A204.1 (cell line): ENCODE measurements around the gene LSM10.

ENCODE experiments used
- FAIRE-seq: peaks from 2 replicates; lab custom pipeline; 2012; peaks lifted over from hg19 to GRCh38; lab: Jason Lieb, UNC

The LSM10 gene

DNA sequence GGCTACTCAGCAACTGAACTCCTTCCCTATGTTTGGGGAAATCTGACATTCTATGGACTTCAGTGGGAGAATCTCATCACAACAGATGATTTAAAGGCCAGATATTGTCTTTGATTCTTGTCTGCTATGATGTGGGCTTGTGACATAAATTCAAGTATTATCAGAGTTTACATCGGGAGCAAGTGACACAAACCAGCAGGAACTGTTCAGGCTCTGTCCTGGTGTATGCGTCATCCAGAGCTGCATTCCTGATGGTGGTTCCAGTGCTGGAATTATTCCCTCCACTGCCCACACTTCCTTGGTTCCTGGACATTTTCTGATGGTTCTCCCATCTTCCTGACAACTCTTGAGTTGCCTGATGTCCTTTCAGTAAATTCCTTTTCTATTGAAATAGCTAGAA, 10.8 kb upstream of the LSM10 start:
- FAIRE-seq = no peak

DNA sequence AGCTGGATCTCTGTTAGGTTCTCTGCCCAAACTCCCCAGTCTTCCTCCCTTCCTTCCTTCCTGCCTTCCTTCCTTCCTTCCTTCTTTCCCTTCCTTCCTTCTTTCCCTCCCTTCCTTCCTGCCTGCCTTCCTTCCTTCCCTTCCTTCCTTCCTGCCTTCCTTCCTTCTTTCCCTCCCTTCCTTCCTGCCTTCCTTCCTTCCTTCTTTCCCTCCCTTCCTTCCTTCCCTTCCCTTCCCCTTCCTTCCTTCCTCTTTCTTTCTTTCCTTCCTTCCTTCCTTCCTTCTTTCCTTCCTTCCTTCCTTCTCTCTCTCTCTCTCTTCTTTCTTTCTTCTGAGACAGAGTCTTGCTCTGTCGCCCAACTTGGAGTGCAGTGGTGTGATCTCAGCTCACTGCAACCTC, 8.7 kb upstream of the LSM10 start:
- FAIRE-seq = no peak

DNA sequence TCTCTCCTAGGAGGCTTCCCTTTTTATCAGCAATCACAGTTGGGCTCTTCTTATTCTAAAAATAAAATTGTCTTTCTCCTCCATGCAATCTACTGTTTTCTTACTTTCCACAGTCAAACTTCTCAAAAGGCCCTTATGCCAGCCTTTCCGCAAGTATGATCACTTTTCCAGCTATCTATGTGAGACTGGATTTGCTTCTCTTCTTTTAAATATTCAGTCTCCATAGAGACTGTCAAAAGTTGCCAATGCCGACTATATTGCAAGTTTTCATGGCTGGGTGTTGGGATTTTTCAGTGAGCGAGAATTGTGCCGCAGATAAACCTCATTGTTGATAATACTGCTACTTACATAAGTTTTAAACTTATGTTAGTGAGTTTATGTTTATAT, 4.8 kb upstream of the LSM10 start:
- no peak for FAIRE-seq

DNA sequence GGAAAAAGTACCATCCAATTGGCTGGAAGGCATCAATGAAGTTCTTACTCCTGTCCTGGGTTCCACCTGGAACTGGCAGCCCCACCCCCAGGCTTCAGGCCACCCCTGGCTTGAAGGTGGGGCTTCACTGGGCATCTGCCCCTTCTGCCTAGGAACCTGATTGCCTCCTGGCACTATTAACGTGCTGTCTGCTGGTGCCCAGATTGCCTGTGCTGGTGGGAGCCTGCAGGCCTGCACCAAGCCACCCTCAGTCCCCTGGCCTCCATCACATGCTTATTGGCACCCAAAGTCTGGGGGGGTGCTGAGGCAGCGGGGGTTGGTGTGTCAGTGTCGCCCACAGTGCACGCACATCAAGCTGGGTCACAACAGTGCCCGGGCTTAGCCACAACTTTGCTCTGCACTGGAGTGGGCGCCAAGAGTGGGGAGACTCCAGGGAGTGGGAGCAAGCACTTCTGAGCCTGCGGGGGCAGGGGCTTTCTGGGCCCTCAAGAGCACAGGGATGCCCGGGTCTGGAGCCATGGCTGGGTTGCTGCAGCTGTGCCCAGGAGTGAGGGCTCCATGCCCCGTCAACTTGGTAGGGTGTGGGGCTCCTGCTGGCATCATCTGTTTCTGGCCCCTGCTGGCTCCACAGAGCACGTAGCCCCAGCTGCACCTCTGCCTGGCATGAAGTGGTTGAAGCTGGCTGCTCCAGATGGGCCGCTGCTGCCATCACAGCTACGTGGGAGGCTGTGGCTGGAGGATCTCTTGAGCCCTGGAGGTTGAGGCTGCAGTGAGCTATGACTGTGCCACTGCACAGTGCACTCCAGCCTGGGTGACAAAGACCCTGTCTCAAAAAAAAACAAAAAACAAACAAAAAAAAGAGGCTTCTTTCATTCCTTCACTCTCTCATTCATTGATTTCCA, 4.1 kb upstream of the LSM10 start:
- FAIRE-seq = no peak

DNA sequence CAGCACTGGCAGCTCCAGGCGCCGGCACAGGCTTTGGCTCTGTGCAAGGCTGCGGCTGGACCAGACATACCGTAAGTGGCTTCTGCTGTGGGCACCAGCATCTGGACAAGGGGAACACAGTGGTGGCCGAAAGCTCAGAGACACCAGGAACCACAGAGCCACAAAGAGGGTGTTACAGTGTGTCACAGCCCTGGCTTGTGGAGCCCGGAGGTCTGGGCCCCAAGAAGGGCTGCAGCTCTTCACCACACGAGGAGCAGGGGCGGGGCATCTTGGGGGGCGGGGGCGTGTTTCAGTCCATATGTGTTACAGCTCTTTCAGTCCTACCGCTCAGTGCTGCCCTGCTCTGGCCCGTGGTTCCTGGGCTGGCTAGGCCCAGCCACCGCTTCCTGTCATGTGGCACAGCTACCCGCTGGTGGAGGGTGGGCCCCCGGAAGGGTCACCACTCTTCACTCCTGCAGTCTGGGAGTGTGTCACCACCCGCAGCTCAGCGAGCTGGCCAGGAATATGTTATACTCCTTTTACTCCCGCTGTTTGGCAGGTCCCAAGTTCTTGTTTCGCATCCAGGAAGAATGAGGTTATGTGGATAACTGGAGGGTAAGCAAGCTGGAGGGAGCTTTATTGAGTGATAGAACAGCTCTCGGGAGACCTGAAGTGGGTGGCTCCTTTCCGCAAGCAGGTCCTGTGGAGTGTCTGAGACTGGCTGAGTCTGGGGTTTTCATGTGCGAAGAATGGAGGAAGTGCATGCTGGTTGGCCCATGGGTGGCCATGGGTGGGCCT, 3.3 kb upstream of the LSM10 start:
- FAIRE-seq = peak; percentile 76

DNA sequence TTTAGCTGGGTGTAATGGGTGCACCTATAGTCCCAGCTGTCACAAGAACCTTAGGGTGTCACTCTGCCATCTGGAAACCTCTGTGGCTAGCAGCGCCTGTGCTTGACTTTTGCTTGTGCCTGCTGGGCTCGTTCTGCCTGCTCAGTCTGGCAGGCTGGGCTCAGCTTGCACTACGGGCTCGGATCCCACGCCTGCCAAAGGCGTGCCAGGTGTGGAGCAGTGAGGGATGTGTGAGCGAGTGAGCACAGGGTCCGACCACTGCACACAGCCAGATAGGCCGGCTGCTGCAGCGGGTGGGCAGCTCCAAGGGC, 2.8 kb upstream of the LSM10 start:
- FAIRE-seq = no peak

DNA sequence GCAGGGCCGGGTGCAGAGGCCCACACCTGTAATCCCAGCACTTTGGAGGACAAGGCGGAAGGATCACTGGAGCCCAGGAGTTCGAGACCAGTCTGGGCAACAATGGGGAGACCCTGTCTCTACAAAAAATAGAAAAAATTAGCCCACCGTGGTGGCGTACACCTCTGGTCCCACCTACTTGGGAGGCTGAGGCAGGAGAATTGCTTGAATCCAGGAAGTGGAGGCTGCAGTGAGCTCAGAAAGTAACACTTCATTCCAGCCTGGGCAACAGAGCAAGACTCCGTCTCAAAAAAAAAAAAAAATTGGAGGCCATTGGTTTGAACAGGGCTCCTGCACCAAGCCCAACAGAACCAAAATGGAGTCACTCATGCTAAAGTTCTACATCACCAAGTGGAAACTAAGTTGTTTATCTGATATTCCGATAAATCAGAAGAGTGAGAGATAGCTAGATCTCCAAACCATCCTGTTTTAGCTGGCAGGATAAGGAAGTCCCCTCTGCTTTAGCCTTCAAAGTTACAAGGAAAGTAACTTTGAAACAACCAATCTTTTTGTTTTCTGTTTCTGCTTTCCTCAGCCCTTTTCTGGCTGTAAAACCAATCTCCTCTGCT, 766 bp upstream of the LSM10 start:
- no peak for FAIRE-seq

DNA sequence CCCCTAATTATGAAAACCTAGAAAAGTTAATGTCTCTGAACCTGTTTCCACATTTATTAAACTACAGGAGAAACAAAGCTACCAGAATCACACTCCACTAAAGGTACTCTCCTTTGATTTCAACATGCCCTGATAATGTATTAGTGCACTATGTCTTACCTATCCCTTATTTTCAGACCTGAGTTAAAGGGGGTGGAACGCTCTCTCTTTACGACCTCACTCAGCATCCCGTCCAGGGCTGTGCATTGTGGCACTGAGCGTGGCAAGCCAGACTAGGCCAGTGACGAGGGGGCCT, 678 bp downstream of the LSM10 start:
- FAIRE-seq = no peak

DNA sequence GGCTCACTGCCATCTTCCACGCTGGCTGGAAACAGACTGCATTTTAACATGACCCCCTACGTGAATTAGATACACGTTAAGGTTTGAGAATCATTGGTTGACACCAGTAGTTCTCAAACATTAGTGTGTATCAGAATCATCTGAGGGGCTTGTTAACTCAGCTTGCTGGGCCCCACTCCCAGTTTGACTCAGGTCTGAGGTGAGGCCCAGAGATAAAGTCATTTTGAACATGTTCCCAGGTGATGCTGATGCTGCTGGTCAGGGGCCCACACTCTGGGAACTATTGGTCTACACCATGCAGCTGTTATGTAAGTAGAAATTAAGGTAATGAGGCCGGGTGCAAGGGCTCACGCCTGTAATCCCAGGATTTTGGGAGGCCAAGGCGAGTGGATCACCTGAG, 1.3 kb downstream of the LSM10 start:
- FAIRE-seq = no peak

DNA sequence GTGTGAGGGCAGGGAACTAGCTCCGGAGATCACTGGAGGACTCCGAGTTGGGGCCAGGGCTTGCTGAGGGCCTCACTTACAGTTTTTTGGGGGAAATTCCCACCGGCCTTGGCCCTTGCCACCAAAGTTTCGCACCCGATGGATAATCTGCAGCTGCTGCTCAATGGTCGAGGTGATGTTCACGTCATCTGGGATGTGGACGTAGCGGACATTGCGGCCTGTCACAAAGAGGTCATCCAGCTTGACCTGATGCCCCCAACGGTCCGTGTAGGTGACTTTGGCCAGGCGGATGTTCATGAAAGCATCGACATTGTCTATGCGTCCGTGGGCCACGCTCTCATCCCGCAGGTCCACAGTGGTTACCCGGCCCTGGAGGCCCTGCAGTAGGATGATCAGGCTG, 4.0 kb downstream of the LSM10 start:
- no peak for FAIRE-seq

DNA sequence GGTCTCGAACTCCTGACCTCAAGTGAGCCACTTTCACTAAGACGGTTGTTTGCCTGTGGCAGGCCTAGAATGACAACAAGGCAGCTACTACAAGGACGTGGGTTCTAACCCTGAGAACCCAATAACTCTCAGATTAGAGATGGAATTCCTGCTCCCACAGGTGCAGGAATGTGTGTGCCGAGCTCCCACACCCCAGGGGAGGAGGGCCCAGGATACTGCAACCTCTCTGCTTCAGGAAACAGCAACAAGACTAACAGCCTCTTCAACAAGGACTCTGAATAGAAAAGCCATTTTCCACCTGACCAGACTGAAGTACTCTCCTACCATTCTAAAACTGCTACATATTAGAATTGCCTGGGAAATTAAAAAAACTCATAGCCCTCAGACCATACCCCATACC, 4.9 kb downstream of the LSM10 start:
- FAIRE-seq = no peak

DNA sequence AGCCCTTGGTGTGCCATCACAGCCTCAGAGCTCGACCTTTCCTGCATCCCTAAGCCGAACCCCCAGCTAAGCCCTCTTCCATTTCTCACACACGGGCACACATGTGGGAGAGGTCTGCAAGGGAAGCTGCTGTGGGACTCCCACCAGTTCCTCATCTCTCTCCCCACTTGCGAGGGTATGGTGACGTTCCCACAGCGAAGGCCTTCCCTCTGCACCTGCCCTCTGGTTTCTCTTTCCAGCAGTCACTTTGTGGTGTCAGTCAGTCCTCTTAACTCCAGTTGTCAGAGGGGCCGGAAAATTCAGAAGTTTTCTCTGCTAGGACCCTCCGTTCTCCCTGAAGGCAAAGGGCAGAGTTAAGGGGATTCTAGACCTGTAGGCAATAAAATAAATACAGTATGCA, 6.4 kb downstream of the LSM10 start:
- FAIRE-seq = no peak

DNA sequence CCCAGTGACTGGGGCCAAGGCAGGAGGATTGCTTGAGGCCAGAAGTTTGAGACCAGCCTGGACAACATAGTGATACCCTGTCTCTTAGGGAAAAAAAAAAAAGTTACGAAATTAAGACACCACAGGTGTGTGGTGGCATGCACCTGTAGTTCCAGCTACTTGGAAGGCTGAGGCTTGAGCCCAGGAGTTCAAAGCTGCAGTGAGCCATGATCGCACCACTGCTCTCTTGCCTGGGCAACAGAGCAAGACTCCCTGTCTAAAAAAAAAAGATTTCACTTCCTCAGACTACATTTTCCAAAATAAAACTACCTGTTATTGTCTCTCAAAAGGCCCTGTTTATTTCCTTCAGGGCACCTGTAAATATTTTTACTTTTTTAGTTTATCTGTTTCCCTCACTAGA, 7.3 kb downstream of the LSM10 start:
- FAIRE-seq = no peak

DNA sequence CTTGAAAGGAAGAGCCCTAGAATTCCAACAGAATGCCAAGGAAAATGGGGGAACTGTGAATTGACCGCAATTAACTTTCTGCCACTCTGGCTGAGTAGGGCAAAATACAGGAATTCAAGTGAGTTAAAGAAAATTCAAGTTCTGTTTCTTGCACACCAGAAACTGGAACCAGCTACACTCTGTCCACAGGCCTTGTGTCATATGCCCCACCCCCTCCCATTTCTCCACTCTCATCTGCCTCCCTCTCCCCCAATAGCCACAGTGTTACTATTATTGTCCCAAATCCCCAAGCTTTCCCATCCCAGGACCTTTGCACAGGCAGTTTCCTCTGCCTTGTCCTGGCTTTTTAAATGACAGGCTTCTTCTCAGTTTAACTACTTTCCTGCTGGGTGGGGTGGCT, 7.7 kb downstream of the LSM10 start:
- FAIRE-seq = no peak

DNA sequence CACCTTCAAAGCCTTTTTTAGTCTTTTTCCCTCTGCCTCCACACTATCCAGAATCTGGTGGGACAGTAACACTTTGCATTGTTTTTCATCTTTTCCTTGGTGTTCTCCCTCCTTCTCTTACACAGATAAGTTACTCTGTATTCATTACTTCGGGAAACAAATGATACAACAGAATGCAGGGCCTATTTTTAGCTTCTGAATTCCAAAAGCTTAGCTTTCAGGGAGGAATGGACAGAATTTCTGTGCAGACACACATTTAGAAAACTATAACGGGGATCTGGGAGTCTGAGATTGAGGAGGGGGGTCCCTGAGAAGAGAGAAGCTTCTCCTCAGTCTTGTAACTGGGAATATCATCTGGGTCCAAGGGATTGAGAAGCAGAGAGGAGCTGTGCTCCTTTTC, 8.4 kb downstream of the LSM10 start:
- no peak for FAIRE-seq

DNA sequence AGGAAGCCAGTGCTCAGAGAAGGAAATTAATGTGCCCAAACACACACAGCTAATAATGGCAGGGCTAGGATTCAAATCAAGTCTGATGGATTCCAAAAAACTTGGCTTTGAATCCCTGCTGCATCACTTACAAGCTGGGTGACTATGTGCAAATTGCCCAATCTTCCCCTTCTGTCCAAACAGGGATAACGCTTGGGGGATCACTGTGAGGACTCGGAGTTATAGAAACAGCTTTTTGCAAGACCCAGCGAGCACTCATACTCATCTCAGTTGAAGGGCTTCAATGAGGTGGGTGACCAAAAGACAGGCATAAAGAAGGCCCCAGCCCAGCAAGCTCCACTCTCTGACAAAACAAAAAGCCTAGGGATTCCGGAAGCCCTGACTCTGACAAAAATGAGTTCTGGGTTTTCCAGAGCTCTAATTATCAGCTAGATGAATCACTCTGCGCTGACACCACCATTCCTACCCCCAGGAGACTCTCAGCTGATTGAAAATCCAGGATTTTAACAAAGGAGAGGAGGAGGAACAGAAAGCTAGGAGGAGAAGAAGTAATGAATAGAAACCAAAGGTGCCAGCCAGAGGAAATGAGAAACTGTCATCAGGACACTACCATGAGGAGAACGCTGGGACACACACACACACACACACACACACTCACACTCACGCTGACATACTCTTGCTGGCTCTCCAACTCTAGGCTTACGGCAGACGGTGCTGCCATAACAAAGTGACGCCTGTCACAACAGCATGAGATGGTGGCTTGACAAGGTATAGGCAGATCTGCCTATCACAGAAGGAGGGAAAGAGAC, 10.4 kb downstream of the LSM10 start:
- FAIRE-seq = no peak

DNA sequence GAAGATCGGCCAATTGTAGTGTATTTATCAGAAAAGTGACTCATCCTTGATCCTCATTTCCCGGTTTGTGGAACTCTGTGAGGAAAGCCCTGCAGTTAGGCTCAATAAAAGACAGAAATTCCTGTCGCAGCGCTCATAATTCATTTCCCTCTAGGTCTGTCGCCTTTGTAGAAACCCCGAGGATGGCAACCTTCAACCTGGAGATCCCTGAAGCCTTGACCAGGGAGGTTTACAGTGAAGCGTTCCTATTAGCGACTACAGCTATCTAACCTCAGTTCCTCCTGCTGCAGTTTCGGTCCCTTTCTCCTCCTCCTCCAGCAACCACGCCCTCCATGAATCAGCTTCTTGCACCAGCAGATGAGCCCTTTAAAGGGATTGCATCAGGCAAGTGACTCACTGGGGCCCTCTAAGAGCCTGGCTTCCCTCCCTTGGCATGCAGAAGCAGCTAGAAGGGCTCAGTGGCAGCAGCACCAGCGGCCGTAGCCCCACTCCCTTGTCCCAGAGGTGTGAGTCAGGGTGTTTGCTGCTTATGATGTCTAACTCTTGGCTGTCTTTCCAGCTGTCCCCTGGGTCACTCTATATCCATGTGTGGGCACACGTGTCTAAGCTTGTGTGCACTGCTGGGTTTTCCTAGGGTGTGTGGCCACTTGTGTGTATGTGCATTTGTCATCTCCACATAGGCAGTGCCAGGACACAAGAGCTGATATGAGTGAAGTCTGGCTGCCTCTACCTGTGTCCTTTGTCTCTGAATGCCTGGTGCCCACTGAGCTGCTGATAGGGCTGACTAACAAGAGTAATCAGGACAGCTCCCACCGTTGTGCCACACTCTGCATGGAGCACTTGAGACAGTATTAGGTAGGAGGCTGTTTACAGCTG, 11.2 kb downstream of the LSM10 start:
- peak; percentile 93 for FAIRE-seq

DNA sequence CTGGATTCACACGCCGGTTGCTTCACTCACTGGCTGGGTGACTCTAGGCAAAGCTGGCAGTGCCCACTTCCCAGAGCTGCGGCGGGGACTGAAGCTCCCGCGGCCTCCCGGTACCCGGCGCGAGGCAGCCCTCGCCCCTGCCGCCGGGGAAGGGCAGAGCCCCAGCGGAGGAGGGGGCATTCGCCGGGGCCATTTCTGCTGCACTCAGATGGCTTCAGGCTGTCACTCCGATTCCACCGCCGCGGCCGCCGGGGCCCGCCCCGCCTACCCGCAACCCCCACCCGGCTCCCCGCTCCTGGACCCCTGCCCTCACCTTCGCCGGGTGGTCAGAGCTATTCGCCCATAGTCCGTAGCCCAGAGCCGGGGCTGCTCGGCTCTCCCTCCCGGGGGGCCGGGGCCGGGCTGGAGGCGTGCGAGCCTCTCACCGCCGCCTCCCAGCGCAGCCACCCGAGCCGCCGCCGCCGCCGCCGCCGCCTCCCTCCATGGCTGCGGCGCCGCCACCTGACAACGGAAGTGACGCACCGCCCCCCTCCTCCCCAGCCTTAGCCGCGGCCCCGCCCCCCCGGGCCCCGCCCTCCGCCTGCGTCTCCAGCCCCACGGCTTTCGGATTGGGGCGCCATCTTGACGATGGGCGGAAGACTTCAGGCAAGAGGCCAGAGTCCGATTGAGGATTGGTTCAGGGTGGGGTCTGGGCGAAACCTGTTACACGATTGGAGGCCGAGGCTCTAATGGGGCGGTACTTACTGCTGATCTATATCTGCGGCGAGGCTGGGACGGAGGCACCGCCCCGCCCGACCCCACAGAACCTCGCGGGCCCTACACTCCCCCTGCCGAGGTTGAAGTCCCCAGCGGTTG, 12.1 kb downstream of the LSM10 start, which contains the start of gene STK40:
Gene STK40, minus strand, starts transcription at position 515 of the 855 bp plus-strand sequence. CDS start 24,592 bp downstream, outside the sequence.
- FAIRE-seq = peak; percentile 96

DNA sequence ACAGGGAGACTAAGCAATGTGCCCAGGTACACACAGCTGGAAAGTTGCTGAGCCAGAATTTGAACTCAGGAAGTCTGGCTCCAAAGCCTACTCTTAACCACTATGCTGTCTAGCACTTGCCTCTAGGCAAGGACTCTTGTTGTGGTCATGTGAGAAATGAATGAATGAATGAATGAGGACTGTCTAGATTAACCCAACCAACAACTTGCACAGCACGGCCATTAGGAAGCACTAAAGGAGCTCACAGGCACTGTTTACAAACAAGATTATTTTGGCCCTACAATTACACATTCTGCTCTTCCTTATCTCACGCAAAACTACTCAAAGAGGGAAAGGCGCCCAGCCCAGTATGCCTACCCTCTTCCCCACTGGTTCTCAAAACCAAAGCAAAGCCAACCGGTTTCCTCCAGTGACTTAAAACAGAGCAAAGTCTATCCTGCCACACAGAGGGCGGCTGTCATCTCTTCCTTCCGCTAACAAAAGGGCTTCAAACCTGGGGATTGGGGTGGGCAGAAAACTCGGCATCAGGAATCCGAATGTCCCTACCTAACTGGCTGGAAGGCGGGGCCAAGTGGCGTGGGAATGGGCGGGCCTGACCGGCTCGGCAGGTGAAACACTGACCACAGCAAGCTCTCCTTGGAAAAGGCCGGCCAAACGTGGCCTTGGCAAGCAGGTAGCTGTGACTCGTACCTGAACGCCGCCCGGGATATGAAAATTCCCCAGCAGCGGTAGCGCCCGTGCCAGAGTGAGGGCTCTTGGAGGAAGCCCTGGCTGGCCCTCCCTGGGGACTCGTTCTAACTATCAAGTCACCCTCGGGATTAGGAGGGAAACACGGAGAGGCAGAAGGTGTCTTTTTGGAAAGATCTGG, 12.9 kb downstream of the LSM10 start:
- FAIRE-seq = no peak

DNA sequence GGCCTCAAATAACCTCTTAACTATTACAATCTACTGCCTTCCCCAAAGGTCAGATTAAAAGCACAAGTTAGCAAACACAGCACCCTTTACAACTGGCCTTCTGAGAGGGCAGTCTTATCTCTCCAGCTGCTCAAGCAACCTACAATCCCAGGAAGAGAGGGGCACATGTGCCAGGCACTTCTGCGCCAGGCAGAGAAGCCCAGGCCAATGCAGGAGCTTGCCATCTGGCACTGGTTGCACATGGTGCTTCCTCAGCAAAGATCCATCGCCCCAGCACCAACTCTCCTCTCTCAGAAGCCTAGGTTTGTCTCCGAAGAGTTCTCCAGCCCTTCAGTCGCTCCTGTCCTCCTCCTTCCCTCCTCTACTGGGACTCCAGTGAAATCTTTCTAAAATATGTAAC, 14.5 kb downstream of the LSM10 start:
- no peak for FAIRE-seq
